Keratinocyte (primary cell): ENCODE measurements around the gene PPM1M. TPM values are rescaled to one million over a fixed set of nuclear protein-coding genes. Genes with fewer than 3 reads are reported as not detected.
A peak's percentile ranks its signal among the peaks of the same experiment; 100 is the strongest.

Experiments used
- DNase-seq: peaks from one replicate; pipeline ENCODE4 v3.0.0-alpha.2; 2011; ENCODE audit warnings: low read depth, missing footprints, low spot score
- FAIRE-seq: peaks from 2 replicates; lab custom pipeline; 2011; peaks lifted over from hg19 to GRCh38; lab: Jason Lieb, UNC
- H2AFZ ChIP-seq: 2 replicates; pipeline ENCODE4 v1.6.0; 2012; ENCODE audit warnings: low read length, control low read depth, inconsistent platforms; ENCODE audit not compliant: control insufficient read depth
- H3K27ac ChIP-seq: 2 replicates; pipeline ENCODE4 v1.5.1; 2011; ENCODE audit warnings: low read length; ENCODE audit not compliant: control insufficient read depth, insufficient read depth
- H3K27me3 ChIP-seq: 3 replicates; pipeline ENCODE4 v1.6.0; 2011; ENCODE audit warnings: low read length; ENCODE audit not compliant: control insufficient read depth, insufficient read depth; ENCODE audit errors: extremely low read depth
- H3K36me3 ChIP-seq, 2 experiments: 2 replicates in 1 of 2; 3 replicates in 1 of 2; pipeline ENCODE4 v1.5.1; 2011; ENCODE audit warnings: low read length in 2 of 2, mild to moderate bottlenecking in 1 of 2; ENCODE audit not compliant: control insufficient read depth in 2 of 2, insufficient read depth in 2 of 2; ENCODE audit errors: extremely low read depth in 1 of 2
- H3K4me1 ChIP-seq: 3 replicates; pipeline ENCODE4 v1.5.1; 2011; ENCODE audit warnings: low read length; ENCODE audit not compliant: control insufficient read depth, insufficient read depth; ENCODE audit errors: extremely low read depth
- H3K4me2 ChIP-seq: 3 replicates; pipeline ENCODE4 v1.6.0; 2011; ENCODE audit warnings: low read depth, low read length; ENCODE audit not compliant: control insufficient read depth, insufficient read depth; ENCODE audit errors: extremely low read depth
- H3K4me3 ChIP-seq, 3 experiments: fragments of 200-600 bp in 1 of 3; sonication (generic) in 1 of 3; 2 replicates in 2 of 3; 3 replicates in 1 of 3; pipeline ENCODE4 v1.5.1; 2011 to 2016; ENCODE audit warnings: low read length in 3 of 3, mild to moderate bottlenecking in 3 of 3, control low read depth in 2 of 3, inconsistent platforms in 1 of 3, low read depth in 1 of 3, mixed read lengths in 1 of 3, mixed run types in 1 of 3, moderate library complexity in 1 of 3; ENCODE audit not compliant: control insufficient read depth in 2 of 3, insufficient read depth in 2 of 3; ENCODE audit errors: extremely low read depth in 1 of 3
- H3K79me2 ChIP-seq: 2 replicates; pipeline ENCODE4 v1.6.0; 2012; ENCODE audit warnings: low read length; ENCODE audit not compliant: control insufficient read depth, insufficient read depth
- H3K9ac ChIP-seq: 3 replicates; pipeline ENCODE4 v1.6.0; 2011; ENCODE audit warnings: low read length; ENCODE audit not compliant: control insufficient read depth, insufficient read depth; ENCODE audit errors: extremely low read depth
- H3K9me1 ChIP-seq: 3 replicates; pipeline ENCODE4 v1.6.0; 2011; ENCODE audit warnings: low read length; ENCODE audit not compliant: control insufficient read depth, insufficient read depth; ENCODE audit errors: extremely low read depth
- H3K9me3 ChIP-seq: 2 replicates; pipeline ENCODE4 v1.5.1; 2012; ENCODE audit warnings: low read depth, low read length; ENCODE audit not compliant: control insufficient read depth
- H4K20me1 ChIP-seq: 3 replicates; pipeline ENCODE4 v1.6.0; 2011; ENCODE audit warnings: low read length; ENCODE audit not compliant: control insufficient read depth, insufficient read depth; ENCODE audit errors: extremely low read depth
- CTCF ChIP-seq, 3 experiments: IDR thresholded peaks in 1 of 3; conservative IDR thresholded peaks in 1 of 3; optimal IDR thresholded peaks in 1 of 3; 2 replicates in 2 of 3; 3 replicates in 1 of 3; pipeline versions ENCODE3 to v1.5.1; 2011; ENCODE audit warnings: low read length in 3 of 3, mild to moderate bottlenecking in 3 of 3, moderate library complexity in 2 of 3, control low read depth in 1 of 3, inconsistent platforms in 1 of 3; ENCODE audit not compliant: insufficient read depth in 2 of 3; ENCODE audit errors: extremely low read depth in 1 of 3
- EZH2 ChIP-seq: IDR thresholded peaks from one replicate; pipeline ENCODE4 v1.6.1; 2012; ENCODE audit warnings: inconsistent platforms, mild to moderate bottlenecking, low read length, moderate library complexity
- dilution Hi-C: fragments of 300-500 bp; cut with MboI; formaldehyde crosslinking; loops from one replicate; pipeline ENCODE4 v1.7.0; 2020; ENCODE audit warnings: low sequenced_read_pairs; ENCODE audit not compliant: extremely low pct_ligation_motif_present
- polyA plus RNA-seq, 5 experiments: library from polyadenylated mRNA; depleted of rRNA in 3 of 5; stranded (reverse) in 3 of 5; stranded (forward) in 1 of 5; unstranded in 1 of 5; fragments of >200 nt; gene quantifications; 1 replicate in 1 of 5; 2 replicates in 3 of 5; 3 replicates in 1 of 5; pipeline versions ENCODE4 v1.2.1 to v1.2.3, GENCODE V29; 2011 to 2012; ENCODE audit warnings: missing spikeins in 2 of 5, low read depth in 1 of 5, low replicate concordance in 1 of 5

The PPM1M gene
- polyA plus RNA-seq, 1 donor (not counting 4 experiments of a cell fraction or from before 2014, with no cell fraction given), result 6.4 TPM

- H3K27ac ChIP-seq, result no peak overlapping the region
- H3K36me3 ChIP-seq, result peaks cover 4 to 9% of the 10 kb centered on the region in 2 experiments
- dilution Hi-C loops, result no loop called here
- peak overlapping the region; percentile 72 for H3K4me2 ChIP-seq
- no peak for DNase-seq
- peaks cover 7% of the 10 kb centered on the region for H3K79me2 ChIP-seq
- no peaks in the 10 kb centered on the region for H3K27me3 ChIP-seq
- no peaks in the 10 kb centered on the region for H3K9me3 ChIP-seq
- H2AFZ ChIP-seq, result no peak overlapping the region
- H4K20me1 ChIP-seq, result no peaks in the 10 kb centered on the region
- H3K4me3 ChIP-seq, result peak overlapping the region; percentile 65 to 94 (median 88)
- H3K9ac ChIP-seq, result no peak overlapping the region
- no peak for TF ChIP-seq CTCF (optimal IDR thresholded peaks at IDR 0.05 in 1 of 3, IDR thresholded peaks at IDR 0.05 in 1 of 3, conservative IDR thresholded peaks at IDR 0.05 in 1 of 3; ENCODE audit: extremely low read depth in 1 of 3, insufficient read depth in 2 of 3, low read length in 3 of 3)
- no peak for TF ChIP-seq EZH2
- no peaks in the 10 kb centered on the region for H3K9me1 ChIP-seq
- H3K4me1 ChIP-seq, result peaks cover 9% of the 10 kb centered on the region
- no peak for FAIRE-seq
These were observed 43.1 kb downstream of the PPM1M start for GRCh38 chr3:52288674-52289073.

GRCh38 chr3:52289338-52289746, 43.8 kb downstream of the PPM1M start:
- peak overlapping the region; percentile 72 for H3K4me2 ChIP-seq
- H4K20me1 ChIP-seq, result no peaks in the 10 kb centered on the region
- H3K4me1 ChIP-seq, result peaks cover 9% of the 10 kb centered on the region
- no peak overlapping the region for H3K9ac ChIP-seq
- H3K27ac ChIP-seq, result no peak overlapping the region
- no peaks in the 10 kb centered on the region for H3K9me1 ChIP-seq
- H3K9me3 ChIP-seq, result no peaks in the 10 kb centered on the region
- H2AFZ ChIP-seq, result no peak overlapping the region
- no peak overlapping the region for H3K4me3 ChIP-seq
- peaks cover 5 to 9% of the 10 kb centered on the region in 2 experiments for H3K36me3 ChIP-seq
- TF ChIP-seq EZH2, result no peak
- no peak for TF ChIP-seq CTCF (optimal IDR thresholded peaks at IDR 0.05 in 1 of 3, IDR thresholded peaks at IDR 0.05 in 1 of 3, conservative IDR thresholded peaks at IDR 0.05 in 1 of 3; ENCODE audit: extremely low read depth in 1 of 3, insufficient read depth in 2 of 3, low read length in 3 of 3)
- dilution Hi-C loops, result no loop called here
- no peaks in the 10 kb centered on the region for H3K27me3 ChIP-seq
- FAIRE-seq, result no peak
- no peak for DNase-seq
- H3K79me2 ChIP-seq, result peaks cover 7% of the 10 kb centered on the region
